Subcutaneous abdominal adipose tissue (tissue), 5 donors: ENCODE data around the gene CDH16.
A peak's percentile ranks its signal among the peaks of the same experiment; 100 is the strongest.

Experiments
- H3K27ac ChIP-seq: one replicate; pipeline ENCODE4 v1.7.0; 2013; ENCODE audit warnings: low read depth, mild to moderate bottlenecking, inconsistent platforms, low read length, moderate library complexity
- H3K27me3 ChIP-seq, 5 donors: one replicate each; pipeline ENCODE4 v1.7.0; 2013; ENCODE audit warnings: low read length in 5 of 5, inconsistent platforms in 1 of 5; ENCODE audit not compliant: control insufficient read depth in 5 of 5, insufficient read depth in 4 of 5
- H3K36me3 ChIP-seq, 5 donors: one replicate each; pipeline ENCODE4 v1.7.0; 2013; ENCODE audit warnings: low read length in 5 of 5; ENCODE audit not compliant: control insufficient read depth in 5 of 5, insufficient read depth in 5 of 5
- H3K4me1 ChIP-seq, 5 donors: one replicate each; pipeline ENCODE4 v1.7.0; 2013; ENCODE audit warnings: low read length in 5 of 5, mild to moderate bottlenecking in 3 of 5, moderate library complexity in 1 of 5; ENCODE audit not compliant: control insufficient read depth in 5 of 5, insufficient read depth in 5 of 5
- H3K4me3 ChIP-seq, 5 donors: one replicate each; pipeline ENCODE4 v1.7.0; 2013; ENCODE audit warnings: low read length in 5 of 5, low read depth in 1 of 5
- H3K9ac ChIP-seq, 5 donors: one replicate each; pipeline ENCODE4 v1.7.0; 2013; ENCODE audit warnings: low read length in 5 of 5, mild to moderate bottlenecking in 4 of 5, moderate library complexity in 3 of 5
- H3K9me3 ChIP-seq, 5 donors: one replicate each; pipeline ENCODE4 v1.7.0; 2013; ENCODE audit warnings: low read length in 5 of 5; ENCODE audit not compliant: control insufficient read depth in 5 of 5
- donor health status: healthy.
- donor health status: healthy.
- donor health status: healthy.
- donor health status: healthy.
- donor health status: healthy.

The CDH16 gene

DNA sequence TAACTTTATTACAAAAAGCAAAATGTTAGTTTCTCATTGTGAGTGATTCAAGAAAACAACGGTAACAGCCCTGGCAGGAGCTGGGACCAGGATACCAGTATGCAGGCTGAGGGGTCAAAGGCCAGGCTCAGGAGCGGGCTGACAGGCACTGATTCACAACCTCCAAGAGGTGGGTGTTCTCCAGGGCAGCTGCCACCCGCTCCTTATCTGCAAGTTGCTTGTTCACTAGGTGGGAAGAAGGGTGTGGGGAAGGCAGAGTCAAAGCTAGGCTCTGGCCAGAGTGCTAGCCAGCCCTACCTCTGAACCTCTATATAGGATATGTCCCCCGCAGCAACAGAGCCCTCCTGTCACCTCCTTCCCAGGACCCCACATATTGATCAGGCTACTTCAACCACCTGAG lies 13.4 kb upstream of the CDH16 start:
- Histone ChIP-seq H3K9ac (no peak overlapping the region), H3K4me1 (peaks cover 11 to 48% (median 34%) of the 10 kb centered on the region in 5 donors), H3K27me3 (no peaks in the 10 kb centered on the region), H3K27ac (no peak overlapping the region), H3K9me3 (no peaks in the 10 kb centered on the region), H3K36me3 (peaks cover 3 to 13% (median 12%) of the 10 kb centered on the region in 5 donors), H3K4me3 (no peak overlapping the region)

DNA sequence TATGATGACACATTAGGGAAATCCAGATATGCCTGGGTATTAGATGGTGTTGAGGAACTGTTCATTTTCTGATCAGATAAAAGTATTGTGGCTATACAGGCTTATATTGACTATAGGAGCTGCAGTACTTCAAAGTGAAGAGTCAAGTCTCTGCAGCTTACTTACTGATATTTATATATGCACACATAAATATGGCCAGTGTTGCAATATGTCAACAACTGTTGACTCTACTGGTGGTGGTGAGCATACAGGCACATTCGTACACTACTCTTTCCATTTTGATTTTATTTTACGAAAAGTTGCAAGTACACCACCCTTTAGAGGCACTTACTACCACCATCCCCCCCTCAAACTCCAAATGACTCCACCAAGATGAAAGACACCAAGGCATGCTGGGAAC lies 13.0 kb upstream of the CDH16 start:
- peaks cover 11 to 50% (median 32%) of the 10 kb centered on the region in 5 donors for H3K4me1 ChIP-seq
- H3K27me3 ChIP-seq: no peaks in the 10 kb centered on the region
- H3K9me3 ChIP-seq: no peaks in the 10 kb centered on the region
- peaks cover 3 to 13% (median 12%) of the 10 kb centered on the region in 5 donors for H3K36me3 ChIP-seq
- no peak overlapping the region for H3K9ac ChIP-seq
- H3K4me3 ChIP-seq: no peak overlapping the region
- H3K27ac ChIP-seq: no peak overlapping the region

DNA sequence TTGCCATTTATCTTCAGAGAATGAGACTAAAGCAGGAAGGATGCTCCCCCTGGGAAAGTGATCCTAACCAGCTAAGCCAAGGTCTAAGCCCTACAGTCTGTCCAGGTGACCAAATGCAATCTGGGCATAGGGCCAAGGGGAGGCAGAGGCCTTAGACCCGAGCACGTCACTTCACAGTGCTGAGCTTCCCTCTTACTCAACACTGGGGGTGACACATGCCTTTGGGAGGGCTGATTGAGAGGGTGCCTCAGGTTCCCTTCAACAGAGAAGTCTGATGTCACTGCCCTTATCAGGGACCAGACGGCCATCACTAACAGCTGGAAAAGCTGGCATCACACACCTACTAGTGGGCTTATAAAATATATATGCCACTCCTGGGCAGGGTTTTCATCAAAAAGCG lies 11.5 kb upstream of the CDH16 start:
- H3K9me3 ChIP-seq: no peaks in the 10 kb centered on the region
- H3K9ac ChIP-seq: no peak overlapping the region
- peaks cover 4 to 41% (median 23%) of the 10 kb centered on the region in 5 donors for H3K4me1 ChIP-seq
- peaks cover 2 to 12% (median 6%) of the 10 kb centered on the region in 5 donors for H3K27me3 ChIP-seq
- peaks cover 3 to 13% (median 12%) of the 10 kb centered on the region in 5 donors for H3K36me3 ChIP-seq
- no peak overlapping the region for H3K27ac ChIP-seq
- H3K4me3 ChIP-seq: no peak overlapping the region

DNA sequence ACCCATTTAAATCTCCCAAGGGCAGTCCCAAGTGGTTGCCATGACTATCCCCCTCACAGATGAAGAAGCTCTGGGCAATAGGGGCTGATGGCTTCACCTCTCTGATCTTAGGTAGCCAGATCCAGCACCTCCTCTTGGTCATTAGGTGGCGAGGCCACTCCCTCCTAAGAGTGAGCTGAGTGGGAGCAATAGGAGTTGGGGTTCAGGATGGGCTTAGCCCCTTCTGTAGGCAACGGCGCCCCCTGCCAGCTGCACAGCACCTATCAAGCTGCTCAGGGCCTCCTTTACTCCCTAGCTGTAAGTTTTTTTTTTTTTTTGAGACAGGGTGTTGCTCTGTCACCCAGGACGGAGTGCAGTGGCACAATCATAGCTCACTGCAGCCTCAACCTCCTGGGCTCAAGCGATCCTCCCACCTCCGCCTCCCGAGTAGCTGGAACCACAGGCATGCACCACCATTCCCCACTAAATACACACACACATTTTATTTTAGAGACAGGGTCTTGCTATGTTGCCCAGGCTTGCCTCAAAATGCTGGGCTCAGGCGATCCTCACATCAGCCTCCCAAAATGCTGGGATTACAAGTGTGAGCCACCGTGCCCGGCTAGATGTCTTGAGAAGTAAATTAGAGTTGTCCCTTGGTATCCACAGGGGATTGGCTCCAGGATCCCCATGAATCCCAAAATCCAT lies 10.2 kb upstream of the CDH16 start:
- H3K9ac ChIP-seq: no peak overlapping the region
- no peak overlapping the region for H3K27ac ChIP-seq
- H3K36me3 ChIP-seq: peaks cover 3 to 13% (median 12%) of the 10 kb centered on the region in 5 donors
- H3K4me3 ChIP-seq: no peak overlapping the region
- H3K9me3 ChIP-seq: no peaks in the 10 kb centered on the region
- peaks cover 4 to 38% (median 23%) of the 10 kb centered on the region in 5 donors for H3K4me1 ChIP-seq
- peaks cover 11 to 21% (median 17%) of the 10 kb centered on the region in 5 donors for H3K27me3 ChIP-seq

DNA sequence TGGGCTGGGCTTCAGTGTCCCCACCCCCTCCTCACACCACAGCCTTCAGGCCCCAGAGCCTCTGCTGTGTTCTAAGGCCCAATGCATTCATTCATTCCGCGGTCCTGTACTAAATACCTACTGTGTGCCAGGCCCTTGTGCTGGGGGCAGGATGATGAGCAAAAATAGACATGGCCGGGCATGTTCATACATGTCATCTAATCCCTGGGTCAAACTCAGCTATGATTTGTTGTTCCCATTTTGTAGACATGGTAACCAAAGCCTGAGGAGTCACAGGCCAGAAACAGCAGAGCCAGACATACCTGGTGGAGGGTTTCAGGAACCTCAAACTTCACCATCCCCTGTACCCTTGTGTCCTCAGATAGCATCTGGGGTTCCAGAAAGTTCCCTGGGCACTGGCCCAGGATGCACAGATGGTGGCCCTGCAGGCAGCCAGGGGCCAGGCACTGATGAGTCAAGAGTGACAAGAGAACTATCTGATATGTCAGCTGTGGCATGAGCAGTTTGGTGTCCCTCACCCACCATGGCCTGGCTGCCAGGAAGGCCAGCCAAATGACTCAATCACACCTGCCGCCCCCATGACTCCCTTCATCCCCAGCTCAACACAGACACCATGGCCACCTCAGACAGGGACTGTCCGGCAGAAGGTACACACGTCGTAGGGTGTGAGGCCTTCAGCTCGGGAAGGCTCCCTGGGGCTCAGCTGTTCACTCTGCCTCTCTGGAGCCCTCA lies 9.4 kb upstream of the CDH16 start:
- Histone ChIP-seq H3K4me3 (no peak overlapping the region), H3K27ac (no peak overlapping the region), H3K9ac (no peak overlapping the region), H3K36me3 (peaks cover 3 to 13% (median 12%) of the 10 kb centered on the region in 5 donors), H3K9me3 (no peaks in the 10 kb centered on the region), H3K4me1 (peaks cover 3 to 38% (median 23%) of the 10 kb centered on the region in 5 donors), H3K27me3 (peaks cover 13 to 26% (median 20%) of the 10 kb centered on the region in 5 donors)

DNA sequence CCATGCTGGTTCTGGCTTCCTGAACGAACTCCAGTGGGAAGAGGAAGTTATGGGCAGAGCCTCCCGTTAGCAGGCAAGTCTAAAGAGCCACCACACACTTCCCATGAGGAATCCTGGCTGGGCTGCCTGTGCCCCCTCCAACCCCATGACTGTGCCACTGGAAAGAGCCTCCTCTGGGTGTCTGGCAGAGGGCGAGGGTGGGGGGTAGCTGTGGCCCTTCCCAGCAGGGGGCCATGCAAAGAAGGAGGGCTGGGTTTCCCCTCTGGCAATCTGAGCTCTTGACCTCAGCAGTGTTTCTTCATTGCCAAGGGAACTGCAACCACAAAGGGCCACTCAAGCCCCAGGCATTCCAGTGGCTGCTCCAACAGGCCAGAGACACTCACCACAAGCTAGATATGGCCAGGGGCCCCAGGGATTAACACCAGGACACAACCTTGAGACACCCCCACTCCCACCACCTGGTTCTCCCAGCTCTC lies 8.3 kb upstream of the CDH16 start:
- Histone ChIP-seq H3K9me3 (no peaks in the 10 kb centered on the region), H3K4me3 (no peak overlapping the region), H3K9ac (no peak overlapping the region), H3K36me3 (peaks cover under 1 to 8% (median 5%) of the 10 kb centered on the region in 5 donors), H3K27ac (no peak overlapping the region), H3K4me1 (peaks cover 3 to 34% (median 20%) of the 10 kb centered on the region in 5 donors), H3K27me3 (peaks cover 15 to 28% (median 21%) of the 10 kb centered on the region in 5 donors)

DNA sequence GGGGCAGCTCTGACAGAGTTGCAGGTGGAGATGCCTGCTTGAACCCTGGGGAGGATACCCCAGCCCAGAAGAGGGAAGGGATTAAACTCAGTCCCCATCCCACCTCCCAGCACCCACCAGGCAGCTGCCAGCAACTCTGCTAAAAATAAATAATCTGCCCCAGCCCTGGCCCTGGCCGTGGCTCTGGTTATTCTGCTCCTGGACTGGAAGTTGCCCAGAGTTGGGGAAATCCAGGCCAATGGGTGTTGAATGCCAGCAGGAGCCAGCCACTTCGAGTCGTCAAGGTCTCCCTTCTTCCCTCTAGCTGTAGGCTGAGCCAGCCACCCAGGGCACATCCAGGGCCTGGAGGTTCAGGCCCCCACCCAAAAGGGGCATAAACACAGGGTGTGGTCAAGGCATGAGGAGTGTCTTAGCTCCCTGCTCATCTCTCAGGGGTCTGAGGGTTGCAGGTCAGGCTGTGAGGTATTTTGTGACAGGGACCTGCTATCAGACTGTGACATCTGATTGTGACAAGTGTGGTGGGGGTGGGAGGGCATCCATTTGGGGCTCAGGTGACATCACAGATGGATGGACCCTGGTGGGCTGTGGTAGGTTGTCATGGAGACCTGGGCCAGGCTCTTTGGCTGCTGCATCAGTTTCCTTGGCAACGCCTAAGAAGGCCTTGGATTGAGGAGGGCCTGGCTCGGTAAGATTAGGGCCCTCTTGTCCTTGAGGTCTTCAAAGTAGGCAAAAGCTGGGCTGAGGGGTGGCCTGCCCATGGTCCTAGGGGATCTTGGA lies 7.7 kb upstream of the CDH16 start:
- Histone ChIP-seq H3K27ac (no peak overlapping the region), H3K4me1 (peaks cover 3 to 34% (median 20%) of the 10 kb centered on the region in 5 donors), H3K4me3 (no peak overlapping the region), H3K9me3 (no peaks in the 10 kb centered on the region), H3K27me3 (peaks cover 15 to 33% (median 21%) of the 10 kb centered on the region in 5 donors), H3K36me3 (peaks cover 0 to 2% (median 0%) of the 10 kb centered on the region in 5 donors), H3K9ac (no peak overlapping the region)

DNA sequence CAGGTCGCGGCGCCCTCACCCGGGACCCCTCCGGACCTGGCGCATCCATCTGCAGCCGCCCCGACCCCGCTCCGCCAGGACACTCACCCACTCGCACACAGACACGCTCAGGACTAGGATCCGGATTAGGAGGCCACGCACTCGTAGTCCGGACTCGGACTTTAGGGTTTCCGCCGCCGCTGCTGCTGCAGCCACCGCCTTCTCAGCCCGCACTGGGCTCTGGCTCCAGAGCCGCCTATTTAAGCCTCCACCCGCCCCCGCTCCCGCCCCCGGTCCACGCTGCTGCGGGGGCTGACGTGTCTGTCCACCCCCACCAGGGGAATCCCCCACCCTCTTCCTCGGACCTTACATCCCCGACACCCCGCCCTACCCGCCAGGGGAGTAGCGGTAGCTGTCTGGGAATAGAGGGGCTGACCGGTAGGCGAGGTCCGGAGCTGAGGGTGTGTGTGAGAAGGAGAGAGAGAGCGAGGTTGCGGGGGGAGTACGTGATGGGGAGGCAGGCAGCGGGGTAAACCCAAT lies 6.7 kb upstream of the CDH16 start, which contains the start of gene RRAD:
TSS of gene RRAD (minus strand) at position 214 of the 519 bp plus-strand sequence. CDS start 356 bp downstream, outside the sequence.
- Histone ChIP-seq H3K4me1 (peaks cover 3 to 34% (median 20%) of the 10 kb centered on the region in 5 donors), H3K9ac (no peak within 1 kb of the TSS), H3K9me3 (no peaks in the 10 kb centered on the region)

DNA sequence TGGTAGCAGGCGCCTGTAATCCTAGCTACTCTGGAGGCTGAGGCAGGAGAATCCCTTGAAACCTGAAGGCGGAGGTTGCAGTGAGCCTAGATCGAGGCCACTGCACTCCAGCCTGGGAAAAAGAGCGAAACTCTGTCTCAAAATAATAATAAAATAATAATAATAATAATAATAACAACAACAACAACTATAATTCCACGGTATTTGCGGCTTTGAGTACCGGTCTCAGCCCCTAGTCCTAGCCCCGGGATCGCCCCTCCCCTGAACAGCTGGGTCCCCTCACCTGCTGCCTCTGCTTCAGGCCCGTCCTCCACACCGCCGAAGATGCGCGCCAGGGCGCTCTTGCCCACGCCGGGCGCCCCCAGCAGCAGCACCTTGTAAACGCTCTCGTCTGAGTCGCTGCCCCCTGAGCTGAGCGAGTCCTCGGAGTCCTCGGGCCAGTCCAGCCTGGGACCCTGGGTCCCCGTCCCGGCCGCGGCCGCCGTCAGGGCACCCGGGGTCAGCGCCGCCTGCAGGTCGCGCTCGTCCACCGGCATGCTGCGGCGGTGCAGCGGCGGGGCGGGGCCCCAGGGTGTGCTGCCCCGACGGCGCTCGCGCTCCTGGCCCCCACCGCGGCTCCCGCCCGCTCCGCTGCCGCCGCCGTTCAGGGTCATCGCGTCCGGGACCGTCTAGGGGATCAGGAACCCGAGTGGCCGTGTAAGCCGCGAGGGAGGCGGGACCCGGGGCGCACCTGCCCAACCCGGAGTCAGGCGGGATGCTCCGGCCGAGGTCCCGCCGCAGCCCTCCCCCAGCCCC lies 6.0 kb upstream of the CDH16 start:
- Histone ChIP-seq H3K4me1 (peaks cover 3 to 34% (median 20%) of the 10 kb centered on the region in 5 donors), H3K4me3 (peak overlapping the region in 3 of 5 donors; percentile 17 to 49 (median 44)), H3K9ac (no peak overlapping the region), H3K27ac (no peak overlapping the region), H3K27me3 (peaks cover 19 to 46% (median 25%) of the 10 kb centered on the region in 5 donors), H3K36me3 (no peaks in the 10 kb centered on the region), H3K9me3 (no peaks in the 10 kb centered on the region)

More for the DNA sequence above, 6.7 kb upstream of the CDH16 start, which contains the start of gene RRAD:
- Histone ChIP-seq H3K27ac (no peak within 1 kb of the TSS), H3K4me3 (peak within 1 kb of the TSS in 3 of 5 donors; percentile 17 to 49 (median 44)), H3K27me3 (peaks cover 15 to 39% (median 21%) of the 10 kb centered on the region in 5 donors), H3K36me3 (no peaks in the 10 kb centered on the region)
